Measurements from ENCODE around the gene BRSK2.
"Not testable (repeated sequence)": the region's sequence is repeated elsewhere in the genome, so short reads cannot be mapped to it uniquely, and the experiment has no call there.

The BRSK2 gene

GRCh38 chr11:1354125-1354938 lies 35.4 kb upstream of the BRSK2 start:
- DNase-seq (ENCODE audit: low read depth) = no peak

- no peak for DNase-seq (ENCODE audit: low read depth)
These were observed 33.7 kb upstream of the BRSK2 start for GRCh38 chr11:1356007-1356435.

- DNase-seq (ENCODE audit: low read depth) = no peak
These were observed 33.2 kb upstream of the BRSK2 start for GRCh38 chr11:1356478-1356960.

GRCh38 chr11:1358286-1358685 lies 31.4 kb upstream of the BRSK2 start:
- DNase-seq (ENCODE audit: low read depth) = no peak

GRCh38 chr11:1358931-1359330 lies 30.8 kb upstream of the BRSK2 start:
- not testable (repeated sequence) for DNase-seq (ENCODE audit: low read depth)

- no peak for DNase-seq (ENCODE audit: low read depth)
These were observed 30.2 kb upstream of the BRSK2 start for GRCh38 chr11:1359556-1359955.

- DNase-seq (ENCODE audit: low read depth) = no peak
These were observed 29.4 kb upstream of the BRSK2 start for GRCh38 chr11:1360181-1360834.

GRCh38 chr11:1360835-1361357 lies 28.8 kb upstream of the BRSK2 start:
- no peak for DNase-seq (ENCODE audit: low read depth)

GRCh38 chr11:1361882-1362281 lies 27.9 kb upstream of the BRSK2 start:
- no peak for DNase-seq (ENCODE audit: low read depth)

GRCh38 chr11:1367721-1368120 lies 22.0 kb upstream of the BRSK2 start:
- no peak for DNase-seq (ENCODE audit: low read depth)

GRCh38 chr11:1368216-1368615 lies 21.5 kb upstream of the BRSK2 start:
- no peak for DNase-seq (ENCODE audit: low read depth)

GRCh38 chr11:1368966-1369365 lies 20.8 kb upstream of the BRSK2 start:
- DNase-seq (ENCODE audit: low read depth) = no peak

- no peak for DNase-seq (ENCODE audit: low read depth)
These were observed 20.2 kb upstream of the BRSK2 start for GRCh38 chr11:1369371-1370005.

GRCh38 chr11:1370186-1371025 lies 19.3 kb upstream of the BRSK2 start:
- DNase-seq (ENCODE audit: low read depth) = no peak

- DNase-seq (ENCODE audit: low read depth) = no peak
These were observed 18.8 kb upstream of the BRSK2 start for GRCh38 chr11:1371026-1371325.

- no peak for DNase-seq (ENCODE audit: low read depth)
These were observed 18.4 kb upstream of the BRSK2 start for GRCh38 chr11:1371377-1371776.

- DNase-seq (ENCODE audit: low read depth) = no peak
These were observed 17.8 kb upstream of the BRSK2 start for GRCh38 chr11:1371836-1372465.

- no peak for DNase-seq (ENCODE audit: low read depth)
These were observed 17.1 kb upstream of the BRSK2 start for GRCh38 chr11:1372660-1373059.

- DNase-seq (ENCODE audit: low read depth) = no peak
These were observed 16.1 kb upstream of the BRSK2 start for GRCh38 chr11:1373536-1374214.

GRCh38 chr11:1375161-1375954 lies 14.4 kb upstream of the BRSK2 start:
- no peak for DNase-seq (ENCODE audit: low read depth)

Measured in stimulated activated CD8-positive, alpha-beta memory T cell treated with anti-CD3 and anti-CD28 coated beads, Interleukin-12 subunit alpha, Interleukin-12 subunit beta, amount 100 ng/mL, for 1 hour (primary cell).